ENCODE measurements around the gene NCDN.

GRCh38 chr1:35603941-35604340 is 46.3 kb downstream of the NCDN start:
- no peak for TF ChIP-seq CTCF (IDR thresholded peaks at IDR 0.05)
- no peak for TF ChIP-seq POLR2A (IDR thresholded peaks at IDR 0.05)
